ENCODE data around the gene CCDC59. TPM values are rescaled to one million over a fixed set of nuclear protein-coding genes. Genes with fewer than 3 reads are reported as not detected.
"Not testable (repeated sequence)": the region's sequence is repeated elsewhere in the genome, so short reads cannot be mapped to it uniquely, and the experiment has no call there.

Gene CCDC59
- total RNA-seq, 4 donors from 2014 or later: 45.2 to 97.7 (median 66.1) TPM

DNA sequence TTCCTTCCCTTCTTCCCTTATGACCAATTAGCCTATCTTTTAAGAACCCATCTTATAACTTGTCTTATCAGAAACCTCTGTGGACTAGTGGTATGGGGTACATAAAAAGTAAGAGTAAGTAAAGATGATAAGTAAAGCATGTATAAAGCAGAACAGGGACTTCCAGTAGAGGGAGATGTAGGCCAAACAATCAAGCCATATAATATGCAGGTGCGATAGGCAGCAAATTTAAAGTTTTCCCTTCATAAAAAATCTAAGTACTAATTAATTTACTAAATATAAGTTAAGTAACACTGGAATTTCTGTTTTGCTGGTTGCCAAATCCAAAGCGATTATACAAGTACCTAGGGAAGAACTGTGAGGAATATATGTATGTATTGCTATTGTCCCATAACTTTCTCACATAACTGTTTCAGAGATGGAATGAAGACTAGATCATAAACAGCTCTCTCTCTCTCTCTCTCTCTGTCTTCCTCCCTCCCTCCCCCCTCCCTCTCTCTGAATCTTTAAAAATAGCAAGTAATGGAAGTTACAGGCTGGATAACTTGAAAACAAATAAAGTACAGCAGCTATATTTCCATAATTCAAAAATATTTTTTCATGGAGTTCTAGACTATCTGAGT, 25.9 kb upstream of the CCDC59 start:
- 39 to 63% methylated on average over 2 of the region's 2 CpGs for WGBS, 2 donors
- DNase-seq (ENCODE audit: low spot score in 2 of 2): no peak
- intact Hi-C loops (cut with DNase I; ENCODE audit: low total_unique reads): no loop called here
- no peak for TF ChIP-seq POLR2A (IDR thresholded peaks at IDR 0.05)
- TF ChIP-seq, protein P1, sequence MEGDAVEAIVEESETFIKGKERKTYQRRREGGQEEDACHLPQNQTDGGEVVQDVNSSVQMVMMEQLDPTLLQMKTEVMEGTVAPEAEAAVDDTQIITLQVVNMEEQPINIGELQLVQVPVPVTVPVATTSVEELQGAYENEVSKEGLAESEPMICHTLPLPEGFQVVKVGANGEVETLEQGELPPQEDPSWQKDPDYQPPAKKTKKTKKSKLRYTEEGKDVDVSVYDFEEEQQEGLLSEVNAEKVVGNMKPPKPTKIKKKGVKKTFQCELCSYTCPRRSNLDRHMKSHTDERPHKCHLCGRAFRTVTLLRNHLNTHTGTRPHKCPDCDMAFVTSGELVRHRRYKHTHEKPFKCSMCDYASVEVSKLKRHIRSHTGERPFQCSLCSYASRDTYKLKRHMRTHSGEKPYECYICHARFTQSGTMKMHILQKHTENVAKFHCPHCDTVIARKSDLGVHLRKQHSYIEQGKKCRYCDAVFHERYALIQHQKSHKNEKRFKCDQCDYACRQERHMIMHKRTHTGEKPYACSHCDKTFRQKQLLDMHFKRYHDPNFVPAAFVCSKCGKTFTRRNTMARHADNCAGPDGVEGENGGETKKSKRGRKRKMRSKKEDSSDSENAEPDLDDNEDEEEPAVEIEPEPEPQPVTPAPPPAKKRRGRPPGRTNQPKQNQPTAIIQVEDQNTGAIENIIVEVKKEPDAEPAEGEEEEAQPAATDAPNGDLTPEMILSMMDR (IDR thresholded peaks at IDR 0.05): no peak
- no peak overlapping the region for H3K4me3 ChIP-seq (ENCODE audit: low read depth, poor library complexity, severe bottlenecking)

DNA sequence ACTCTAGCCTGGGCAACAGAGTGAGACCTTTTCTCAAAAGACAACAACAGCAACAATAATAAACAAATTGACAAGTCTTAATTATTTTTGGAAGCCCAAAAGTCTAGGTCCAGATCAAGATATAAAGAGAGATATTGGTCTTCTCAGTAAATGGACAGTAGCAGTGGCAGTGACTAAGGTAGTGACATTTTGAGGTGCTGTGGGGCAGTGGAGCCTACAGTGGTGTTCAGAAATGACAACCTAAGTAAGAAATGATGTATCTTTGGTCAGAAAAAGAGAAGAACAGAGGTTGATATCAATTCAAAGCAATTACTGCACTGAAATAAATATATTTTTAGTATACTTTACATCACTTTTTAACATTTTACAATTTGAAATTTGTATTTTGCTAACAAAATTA, 20.8 kb upstream of the CCDC59 start:
- no peak for TF ChIP-seq POLR2A (IDR thresholded peaks at IDR 0.05)
- TF ChIP-seq, protein P1 (IDR thresholded peaks at IDR 0.05): no peak
- intact Hi-C loops (cut with DNase I; ENCODE audit: low total_unique reads): no loop called here
- H3K4me3 ChIP-seq (ENCODE audit: low read depth, poor library complexity, severe bottlenecking): no peak overlapping the region
- no peak for DNase-seq (ENCODE audit: low spot score in 2 of 2)

DNA sequence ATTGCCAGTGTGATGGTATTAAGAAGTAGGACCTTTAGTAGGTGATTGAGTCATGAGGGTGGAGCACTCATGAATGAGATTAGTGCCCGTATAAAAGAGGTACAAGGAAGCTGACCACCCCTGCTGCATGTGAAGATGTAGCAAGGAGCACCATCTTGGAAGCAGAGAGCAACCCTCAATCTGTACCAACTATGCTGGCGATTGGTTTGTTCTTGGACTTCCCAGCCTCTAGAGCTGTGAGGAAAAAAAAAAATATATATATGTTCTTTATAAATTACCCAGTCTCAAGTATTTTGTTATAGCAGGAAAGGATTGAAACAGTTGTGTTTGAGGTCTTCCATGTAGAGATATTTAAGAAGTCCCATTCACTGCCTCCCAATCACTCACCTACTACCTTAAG, 17.0 kb upstream of the CCDC59 start:
- intact Hi-C loops (cut with DNase I; ENCODE audit: low total_unique reads): no loop called here
- TF ChIP-seq, protein P1 (IDR thresholded peaks at IDR 0.05): no peak
- TF ChIP-seq POLR2A (IDR thresholded peaks at IDR 0.05): no peak
- no peak overlapping the region for H3K4me3 ChIP-seq (ENCODE audit: low read depth, poor library complexity, severe bottlenecking)
- no peak for DNase-seq (ENCODE audit: low spot score in 2 of 2)
- 94% methylated on average over 2 of the region's 2 CpGs for WGBS, 2 donors

DNA sequence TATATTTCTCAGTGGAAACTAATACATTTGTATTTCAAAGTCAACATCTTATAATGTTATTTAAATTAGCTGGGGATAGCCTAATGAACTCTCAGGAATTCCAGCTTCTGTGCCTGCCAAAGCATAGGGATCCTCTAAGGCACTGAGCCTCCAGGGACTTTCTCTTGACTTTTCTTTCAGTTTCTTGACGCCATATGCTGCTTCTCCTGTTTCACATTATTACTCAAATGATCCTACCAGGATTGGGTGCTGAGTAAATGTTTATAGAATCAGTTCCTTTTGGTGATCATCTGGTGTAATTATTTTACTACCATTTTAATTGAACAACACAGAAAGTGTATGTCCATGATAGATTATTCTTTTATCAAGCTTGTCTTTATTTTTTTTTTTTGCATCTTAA, 8.0 kb upstream of the CCDC59 start:
- no peak for DNase-seq (ENCODE audit: low spot score in 2 of 2)
- 41 to 50% methylated on average over 1 of the region's 1 CpG for WGBS, 2 donors

DNA sequence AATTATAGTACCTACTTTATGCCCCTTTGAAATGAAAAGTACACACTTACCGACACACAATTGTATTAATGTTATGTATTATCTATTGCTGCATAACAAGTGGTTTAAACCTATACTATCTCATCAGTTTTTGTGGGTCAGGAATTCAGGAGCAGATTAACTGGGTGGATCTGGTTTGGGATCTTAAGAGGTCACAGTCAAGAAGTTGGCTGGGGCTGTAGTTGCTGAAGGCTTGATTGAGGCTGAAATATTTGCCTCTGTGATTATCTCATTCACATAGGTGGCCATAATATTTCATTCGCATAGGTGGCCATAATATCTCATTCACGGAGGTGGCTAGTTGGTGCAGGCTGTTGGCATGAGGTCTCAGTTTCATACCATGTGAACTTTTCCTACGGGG, 5.8 kb upstream of the CCDC59 start:
- H3K4me3 ChIP-seq (ENCODE audit: low read depth, poor library complexity, severe bottlenecking): no peak overlapping the region
- no peak for TF ChIP-seq POLR2A (IDR thresholded peaks at IDR 0.05)
- TF ChIP-seq, protein P1 (IDR thresholded peaks at IDR 0.05): no peak
- 60 to 70% methylated on average over 4 of the region's 4 CpGs for WGBS, 2 donors
- intact Hi-C loops (cut with DNase I; ENCODE audit: low total_unique reads): no loop called here
- no peak for DNase-seq (ENCODE audit: low spot score in 2 of 2)

More for the DNA sequence above, 8.0 kb upstream of the CCDC59 start:
- intact Hi-C loops (cut with DNase I; ENCODE audit: low total_unique reads): no loop called here
- no peak overlapping the region for H3K4me3 ChIP-seq (ENCODE audit: low read depth, poor library complexity, severe bottlenecking)
- no peak for TF ChIP-seq POLR2A (IDR thresholded peaks at IDR 0.05)
- TF ChIP-seq, protein P1 (IDR thresholded peaks at IDR 0.05): no peak

DNA sequence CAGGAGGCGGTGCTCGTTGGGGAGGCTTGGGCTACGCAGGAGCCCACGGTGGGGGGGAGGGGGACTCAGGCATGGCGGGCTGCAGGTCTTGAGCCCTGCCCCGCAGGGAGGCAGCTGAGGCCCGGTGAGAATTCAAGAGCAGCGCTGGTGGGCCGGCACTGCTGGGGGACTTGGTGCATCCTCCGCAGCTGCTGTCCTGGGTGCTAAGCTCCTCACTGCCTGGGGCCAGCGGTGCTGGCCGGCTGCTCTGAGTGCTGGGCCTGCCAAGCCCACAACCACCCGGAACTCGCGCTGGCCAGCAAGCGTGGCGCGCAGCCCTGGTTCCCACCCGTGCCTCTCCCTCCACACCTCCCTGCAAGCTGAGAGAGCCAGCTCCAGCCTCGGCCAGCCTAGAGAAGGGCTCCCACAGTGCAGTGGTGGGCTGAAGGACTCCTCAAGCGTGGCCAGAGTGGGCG, 3.3 kb upstream of the CCDC59 start:
- intact Hi-C loops (cut with DNase I; ENCODE audit: low total_unique reads): no loop called here
- TF ChIP-seq, protein P1 (IDR thresholded peaks at IDR 0.05): no peak
- no peak for TF ChIP-seq POLR2A (IDR thresholded peaks at IDR 0.05)
- DNase-seq (ENCODE audit: low spot score in 2 of 2): no peak
- 87 to 89% methylated on average over 12 to 21 of the region's 22 CpGs for WGBS, 2 donors
- no peak overlapping the region for H3K4me3 ChIP-seq (ENCODE audit: low read depth, poor library complexity, severe bottlenecking)

DNA sequence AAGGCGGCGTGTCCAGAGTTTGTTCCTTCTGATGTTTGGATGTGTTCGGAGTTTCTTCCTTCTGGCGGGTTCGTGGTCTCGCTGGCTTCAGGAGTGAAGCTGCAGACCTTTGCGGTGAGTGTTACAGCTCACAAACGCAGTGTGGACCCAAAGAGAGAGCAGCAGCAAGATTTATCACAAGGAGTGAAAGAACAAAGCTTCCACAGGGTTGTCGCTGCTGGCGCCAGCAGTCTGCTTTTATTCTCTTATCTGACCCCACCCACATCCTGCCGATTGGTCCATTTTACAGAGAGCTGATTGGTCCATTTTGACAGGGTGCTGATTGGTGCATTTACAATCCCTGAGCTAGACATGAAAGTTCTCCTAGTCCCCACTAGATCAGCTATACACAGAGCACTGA, 2.6 kb upstream of the CCDC59 start:
- intact Hi-C loops (cut with DNase I; ENCODE audit: low total_unique reads); DNase-seq (ENCODE audit: low spot score in 2 of 2); H3K4me3 ChIP-seq (ENCODE audit: low read depth, poor library complexity, severe bottlenecking): not testable (repeated sequence)
- WGBS, 2 donors: 94 to 98% methylated on average over 11 of the region's 11 CpGs
